ENCODE results near the gene DOCK4.

Gene DOCK4

GRCh38 chr7:112171673-112172072, 34.5 kb downstream of the DOCK4 start:
- Histone ChIP-seq H3K27me3 (ENCODE audit: insufficient read depth, low read depth, severe bottlenecking) (no peaks in the 10 kb centered on the region), H3K27ac (no peak overlapping the region), H3K4me3 (ENCODE audit: low read depth, low read length) (no peak overlapping the region), H3K36me3 (no peaks in the 10 kb centered on the region), H3K9me3 (ENCODE audit: severe bottlenecking) (no peaks in the 10 kb centered on the region)
- no peak for TF ChIP-seq CTCF (IDR thresholded peaks at IDR 0.05; ENCODE audit: low read depth, low read length)
- no peak for DNase-seq

- Histone ChIP-seq H3K4me3 (ENCODE audit: low read depth, low read length) (no peak overlapping the region), H3K9me3 (ENCODE audit: severe bottlenecking) (no peaks in the 10 kb centered on the region), H3K36me3 (no peaks in the 10 kb centered on the region), H3K27ac (no peak overlapping the region), H3K27me3 (ENCODE audit: insufficient read depth, low read depth, severe bottlenecking) (no peaks in the 10 kb centered on the region)
- DNase-seq = no peak
- TF ChIP-seq CTCF (IDR thresholded peaks at IDR 0.05; ENCODE audit: low read depth, low read length) = no peak
Measured at GRCh38 chr7:112168915-112169314, 37.3 kb downstream of the DOCK4 start.

GRCh38 chr7:112167147-112167546, 39.1 kb downstream of the DOCK4 start:
- Histone ChIP-seq H3K4me3 (ENCODE audit: low read depth, low read length) (no peak overlapping the region), H3K27me3 (ENCODE audit: insufficient read depth, low read depth, severe bottlenecking) (no peaks in the 10 kb centered on the region), H3K9me3 (ENCODE audit: severe bottlenecking) (no peaks in the 10 kb centered on the region), H3K36me3 (no peaks in the 10 kb centered on the region), H3K27ac (no peak overlapping the region)
- no peak for TF ChIP-seq CTCF (IDR thresholded peaks at IDR 0.05; ENCODE audit: low read depth, low read length)
- no peak for DNase-seq

DNA sequence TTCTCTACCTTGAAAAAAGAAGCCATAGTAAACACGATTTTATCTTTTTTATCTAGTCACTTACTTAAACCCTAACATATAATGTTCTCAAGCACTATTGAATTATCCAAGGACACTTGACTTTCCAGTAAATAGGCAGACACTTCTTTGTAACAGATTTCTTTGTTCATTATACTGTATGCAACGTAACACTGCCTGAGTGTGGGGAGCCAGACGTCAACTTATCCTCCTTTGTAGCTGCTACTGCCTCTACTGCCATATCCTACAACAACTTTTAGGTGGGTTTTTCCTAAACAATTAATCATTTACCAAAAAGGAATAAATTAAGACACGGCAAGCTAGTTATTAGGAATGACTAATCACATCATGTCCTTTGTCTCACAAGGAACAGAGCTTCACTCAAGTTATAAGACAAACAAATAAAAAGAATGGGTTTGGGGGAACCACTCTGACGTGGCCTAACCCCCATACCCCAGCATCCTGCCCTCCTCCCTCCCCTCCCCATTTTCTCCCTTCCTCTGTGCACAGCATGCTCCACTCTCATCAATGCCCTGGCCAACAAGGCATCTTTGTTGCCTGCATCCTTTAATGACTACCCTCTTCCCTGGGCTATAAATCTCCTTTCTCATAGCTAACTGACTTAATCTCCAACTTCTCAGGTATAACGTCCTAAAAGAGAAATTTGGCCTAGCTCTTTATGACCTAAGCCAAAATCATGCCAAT, 43.3 kb downstream of the DOCK4 start:
- no peak for DNase-seq
- TF ChIP-seq CTCF (IDR thresholded peaks at IDR 0.05; ENCODE audit: low read depth, low read length) = no peak
- H3K27me3 ChIP-seq (ENCODE audit: insufficient read depth, low read depth, severe bottlenecking) = no peaks in the 10 kb centered on the region
- H3K27ac ChIP-seq = no peak overlapping the region
- H3K36me3 ChIP-seq = no peaks in the 10 kb centered on the region
- H3K9me3 ChIP-seq (ENCODE audit: severe bottlenecking) = no peaks in the 10 kb centered on the region
- H3K4me3 ChIP-seq (ENCODE audit: low read depth, low read length) = no peak overlapping the region

- no peak for TF ChIP-seq CTCF (IDR thresholded peaks at IDR 0.05; ENCODE audit: low read depth, low read length)
- H3K27ac ChIP-seq = no peak overlapping the region
- H3K4me3 ChIP-seq (ENCODE audit: low read depth, low read length) = no peak overlapping the region
- no peak for DNase-seq
- no peaks in the 10 kb centered on the region for H3K9me3 ChIP-seq (ENCODE audit: severe bottlenecking)
- H3K36me3 ChIP-seq = no peaks in the 10 kb centered on the region
- H3K27me3 ChIP-seq (ENCODE audit: insufficient read depth, low read depth, severe bottlenecking) = no peaks in the 10 kb centered on the region
Measured at GRCh38 chr7:112162142-112162766, 43.9 kb downstream of the DOCK4 start.

Measured in WERI-Rb-1 (cell line).